KOPT-K1 (cell line): ENCODE results near the gene SPATA25.

Source experiments
- H3K27ac ChIP-seq: fragments of 200-600 bp; sonication (generic); 2 replicates; pipeline ENCODE4 v1.5.1; 2016; ENCODE audit warnings: antibody characterized with exemption, mild to moderate bottlenecking, low read depth, low read length; ENCODE audit not compliant: poor library complexity, severe bottlenecking
- H3K36me3 ChIP-seq: fragments of 200-600 bp; sonication (generic); 2 replicates; pipeline ENCODE4 v1.5.1; 2017; ENCODE audit warnings: antibody characterized with exemption, mild to moderate bottlenecking, low read length, moderate library complexity; ENCODE audit not compliant: insufficient read depth
- H3K9me3 ChIP-seq: fragments of 200-600 bp; sonication (generic); 2 replicates; pipeline ENCODE4 v1.5.1; 2017; ENCODE audit warnings: antibody characterized with exemption, low read length, mild to moderate bottlenecking; ENCODE audit not compliant: insufficient read depth, poor library complexity, severe bottlenecking

The SPATA25 gene

GRCh38 chr20:45872626-45873025 is 14.8 kb downstream of the SPATA25 start:
- peaks cover 9% of the 10 kb centered on the region; the same call in 1 of the 2 replicates for H3K36me3 ChIP-seq
- H3K9me3 ChIP-seq, result no peaks in the 10 kb centered on the region
- no peak overlapping the region for H3K27ac ChIP-seq

- Histone ChIP-seq H3K27ac (no peak overlapping the region), H3K9me3 (no peaks in the 10 kb centered on the region), H3K36me3 (0 out of 2 replicates have a peak, but pooled peaks cover 4% of the 10 kb centered on the region)
Observed at GRCh38 chr20:45867819-45868176, 19.6 kb downstream of the SPATA25 start.

GRCh38 chr20:45867136-45867818 is 20.1 kb downstream of the SPATA25 start:
- no peak overlapping the region for H3K27ac ChIP-seq
- H3K9me3 ChIP-seq, result no peaks in the 10 kb centered on the region
- H3K36me3 ChIP-seq, result 0 out of 2 replicates have a peak, but pooled peaks cover 4% of the 10 kb centered on the region

- Histone ChIP-seq H3K27ac (no peak overlapping the region), H3K36me3 (0 out of 2 replicates have a peak, but pooled peaks cover 4% of the 10 kb centered on the region), H3K9me3 (no peaks in the 10 kb centered on the region)
Observed at GRCh38 chr20:45866454-45866853, 21.0 kb downstream of the SPATA25 start.

- 0 out of 2 replicates have a peak, but pooled peaks cover 4% of the 10 kb centered on the region for H3K36me3 ChIP-seq
- no peaks in the 10 kb centered on the region for H3K9me3 ChIP-seq
- H3K27ac ChIP-seq, result no peak overlapping the region
Observed at GRCh38 chr20:45863543-45864470, 23.6 kb downstream of the SPATA25 start.

- Histone ChIP-seq H3K36me3 (0 out of 2 replicates have a peak, but pooled peaks cover 4% of the 10 kb centered on the region), H3K27ac (no peak overlapping the region), H3K9me3 (no peaks in the 10 kb centered on the region)
Observed at GRCh38 chr20:45861221-45862075, 26.0 kb downstream of the SPATA25 start.

GRCh38 chr20:45860560-45861220 is 26.7 kb downstream of the SPATA25 start:
- Histone ChIP-seq H3K9me3 (no peaks in the 10 kb centered on the region), H3K36me3 (0 out of 2 replicates have a peak, but pooled peaks cover 4% of the 10 kb centered on the region), H3K27ac (no peak overlapping the region)

GRCh38 chr20:45859916-45860315 is 27.5 kb downstream of the SPATA25 start:
- Histone ChIP-seq H3K27ac (no peak overlapping the region), H3K9me3 (no peaks in the 10 kb centered on the region), H3K36me3 (peaks cover 6% of the 10 kb centered on the region; the same call in 1 of the 2 replicates)

GRCh38 chr20:45857882-45858216 is 29.6 kb downstream of the SPATA25 start:
- Histone ChIP-seq H3K9me3 (no peaks in the 10 kb centered on the region), H3K27ac (peak overlapping the region; percentile 84)

GRCh38 chr20:45857114-45857881 is 30.1 kb downstream of the SPATA25 start, which contains the start of the genes ACOT8 and ZSWIM3:
Gene ACOT8, minus strand, starts transcription at chr20:45857392. Its CDS starts 77 bp downstream, at chr20:45857315.
Gene ZSWIM3, plus strand, starts transcription at chr20:45857614. Its CDS starts 212 bp downstream, at chr20:45857826.
- Histone ChIP-seq H3K27ac (peak within 1 kb of the TSS; percentile 84), H3K36me3 (peaks cover 23% of the 10 kb centered on the region)

More at GRCh38 chr20:45857882-45858216, 29.6 kb downstream of the SPATA25 start:
- H3K36me3 ChIP-seq, result peaks cover 18% of the 10 kb centered on the region

GRCh38 chr20:45853484-45853883 is 33.9 kb downstream of the SPATA25 start:
- H3K36me3 ChIP-seq, result peaks cover 52% of the 10 kb centered on the region
- H3K9me3 ChIP-seq, result no peaks in the 10 kb centered on the region
- no peak overlapping the region for H3K27ac ChIP-seq

More at GRCh38 chr20:45857114-45857881, 30.1 kb downstream of the SPATA25 start, which contains the start of the genes ACOT8 and ZSWIM3:
- H3K9me3 ChIP-seq, result no peaks in the 10 kb centered on the region

- Histone ChIP-seq H3K27ac (no peak overlapping the region), H3K9me3 (no peaks in the 10 kb centered on the region), H3K36me3 (peaks cover 60% of the 10 kb centered on the region)
Observed at GRCh38 chr20:45852326-45852725, 35.1 kb downstream of the SPATA25 start.

GRCh38 chr20:45851501-45851900 is 35.9 kb downstream of the SPATA25 start:
- peaks cover 66% of the 10 kb centered on the region for H3K36me3 ChIP-seq
- no peaks in the 10 kb centered on the region for H3K9me3 ChIP-seq
- H3K27ac ChIP-seq, result no peak overlapping the region
